NAMALWA (cell line): ENCODE measurements around the gene RAB28.
"Not testable (repeated sequence)": the region's sequence is repeated elsewhere in the genome, so short reads cannot be mapped to it uniquely, and the experiment has no call there.

Experiments used
- DNase-seq: peaks from one replicate; pipeline ENCODE4 v3.0.0-alpha.2; 2015; ENCODE audit warnings: low spot score

RAB28 gene

DNA sequence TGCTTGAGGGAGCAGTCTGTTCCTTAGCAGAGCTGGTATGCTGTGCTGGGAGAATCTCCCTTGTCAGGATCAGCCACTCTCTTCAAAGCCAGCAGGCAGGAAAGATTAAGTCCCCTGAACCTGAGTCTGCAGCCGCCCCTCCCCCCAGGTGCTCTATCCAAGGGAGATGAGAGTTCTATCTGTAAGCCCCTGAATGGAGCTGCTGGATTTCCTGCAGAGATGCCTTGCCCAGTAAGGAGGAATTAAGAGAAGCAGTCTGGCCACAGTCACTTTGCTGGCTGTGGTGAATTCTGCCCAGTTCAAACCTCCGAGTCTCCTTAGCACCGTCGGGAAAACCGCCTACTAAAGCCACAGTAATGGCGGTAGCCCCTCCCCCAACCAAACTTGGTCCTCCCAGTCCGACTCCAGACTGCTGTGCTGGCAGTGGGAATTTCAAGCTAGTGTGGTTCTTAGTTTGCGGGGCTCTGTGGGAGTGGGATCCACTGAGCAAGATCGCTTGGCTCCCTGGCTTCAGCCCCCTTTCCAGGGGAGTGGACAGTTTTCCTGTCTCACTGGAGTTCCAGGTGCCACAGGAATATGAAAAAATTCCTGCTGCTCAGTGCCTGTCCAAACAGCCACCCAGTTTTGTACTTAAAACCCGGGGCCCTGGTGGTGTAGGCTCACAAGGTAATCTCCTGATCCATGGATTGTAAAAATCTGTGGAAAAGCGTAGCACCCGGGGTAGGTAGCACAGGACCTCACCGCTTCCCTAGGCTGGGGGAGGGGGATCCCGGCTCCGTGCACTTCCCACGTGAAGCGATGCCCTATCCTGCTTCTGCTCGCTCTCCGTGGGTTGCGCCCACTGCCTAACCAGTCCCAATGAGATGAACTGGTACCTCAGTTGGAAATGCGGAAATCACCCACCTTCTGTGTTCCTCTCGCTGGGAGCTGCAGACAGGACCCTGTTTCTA lies 38.0 kb downstream of the RAB28 start:
- no peak for DNase-seq

- DNase-seq = no peak
Observed at GRCh38 chr4:13441506-13441905, 42.6 kb downstream of the RAB28 start.

- no peak for DNase-seq
Observed at GRCh38 chr4:13436962-13437361, 47.2 kb downstream of the RAB28 start.

- no peak for DNase-seq
Observed at GRCh38 chr4:13432453-13432852, 51.7 kb downstream of the RAB28 start.

DNA sequence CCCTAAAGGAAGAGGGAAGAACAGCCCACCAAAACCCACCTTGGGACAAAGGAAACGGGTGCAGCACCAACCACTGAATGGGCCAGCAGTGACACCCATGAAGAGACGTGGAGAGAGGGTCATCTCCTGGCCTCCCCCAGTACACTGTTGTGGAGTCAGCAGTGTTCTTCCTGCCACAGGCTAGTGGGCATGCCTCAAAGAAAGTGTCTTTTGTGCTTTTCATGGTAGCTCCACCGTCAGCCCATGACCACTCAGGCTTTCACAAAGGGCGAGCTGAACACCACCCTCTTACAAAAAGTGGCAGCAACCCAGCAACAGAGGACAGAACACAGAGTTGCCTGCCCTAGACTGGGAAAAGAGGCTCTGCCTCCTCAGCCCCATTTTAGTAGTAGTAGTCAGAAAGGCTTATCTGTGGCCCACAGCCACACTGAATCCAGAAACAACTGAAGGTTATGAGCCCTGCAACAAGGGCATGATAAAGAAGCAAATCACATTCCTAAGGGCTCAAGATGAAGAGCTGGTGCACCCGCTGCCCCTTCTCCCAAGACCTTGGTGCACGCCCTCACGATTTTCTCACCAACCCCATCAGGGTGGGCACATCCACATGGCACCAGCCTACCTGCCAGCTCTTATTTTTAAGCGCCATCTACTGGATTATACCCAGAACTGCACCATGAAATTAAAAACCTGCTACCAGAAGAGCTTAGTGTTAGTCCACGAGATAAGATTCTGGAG lies 53.1 kb downstream of the RAB28 start:
- peak; percentile 28 for DNase-seq

DNA sequence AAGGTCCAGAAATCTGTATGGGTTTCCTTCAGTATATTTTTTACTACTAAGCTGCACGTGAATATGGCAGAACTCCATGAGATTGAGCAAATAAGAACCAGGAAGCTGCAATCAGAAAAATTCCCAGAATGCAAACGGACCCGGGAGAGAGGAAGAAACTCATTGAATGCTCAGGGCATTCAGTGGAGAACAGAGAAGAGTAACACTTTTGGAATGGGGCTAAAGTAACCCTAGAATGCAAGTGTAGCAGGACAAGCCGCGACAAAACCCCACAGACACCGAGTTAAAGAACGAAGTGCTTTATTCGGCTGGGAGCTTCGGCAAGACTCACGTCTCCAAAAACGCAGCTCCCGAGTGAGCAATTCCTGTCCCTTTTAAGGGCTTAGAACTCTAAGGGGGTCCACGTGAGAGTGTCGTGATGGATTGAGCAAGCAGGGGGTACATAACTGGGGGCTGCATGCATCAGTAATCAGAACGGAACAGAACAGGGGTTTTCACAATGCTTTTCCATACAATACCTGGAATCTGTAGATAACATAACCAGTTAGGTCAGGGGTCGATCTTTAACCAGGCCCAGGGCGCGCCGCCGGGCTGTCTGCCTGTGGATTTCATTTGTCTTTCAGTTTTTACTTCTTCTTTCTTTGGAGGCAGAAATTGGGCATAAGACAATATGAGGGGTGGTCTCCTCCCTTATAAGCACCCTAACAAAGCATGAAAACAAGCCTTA lies 56.4 kb downstream of the RAB28 start:
- DNase-seq = no peak

GRCh38 chr4:13415068-13415785 lies 68.9 kb downstream of the RAB28 start:
- no peak for DNase-seq

DNA sequence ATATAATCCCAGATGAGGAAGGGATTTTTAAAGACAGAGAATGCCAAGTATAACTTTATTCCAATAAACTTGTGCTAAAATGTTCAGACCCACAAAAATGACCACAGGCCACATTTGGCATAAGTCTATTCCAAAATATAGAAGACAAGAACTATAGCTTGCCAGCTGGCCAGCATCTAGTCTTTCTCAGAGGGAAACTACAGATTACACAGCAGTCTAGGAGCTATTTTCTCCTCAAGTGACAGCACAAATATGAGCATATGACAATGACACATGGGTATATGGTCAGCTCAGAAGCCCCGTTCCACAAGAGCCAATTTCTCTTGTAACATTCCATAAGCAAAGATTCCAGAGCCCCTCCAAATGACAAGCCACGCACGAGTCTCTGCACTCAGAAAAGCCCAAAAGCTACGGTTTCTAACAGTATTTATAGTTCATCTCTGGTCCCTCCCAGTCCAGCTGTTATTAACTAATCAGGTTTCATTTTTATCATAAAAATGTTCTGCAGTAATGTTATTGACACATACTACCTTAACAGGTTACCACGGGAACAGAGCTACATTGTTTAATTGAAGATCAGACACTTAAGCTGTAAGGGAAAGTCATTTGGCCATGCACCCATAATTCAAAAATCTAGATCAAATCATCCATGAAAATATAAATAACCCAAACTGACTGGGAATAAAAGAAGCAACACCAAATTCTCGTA lies 70.3 kb downstream of the RAB28 start:
- no peak for DNase-seq

GRCh38 chr4:13411942-13412341 lies 72.2 kb downstream of the RAB28 start:
- no peak for DNase-seq

DNA sequence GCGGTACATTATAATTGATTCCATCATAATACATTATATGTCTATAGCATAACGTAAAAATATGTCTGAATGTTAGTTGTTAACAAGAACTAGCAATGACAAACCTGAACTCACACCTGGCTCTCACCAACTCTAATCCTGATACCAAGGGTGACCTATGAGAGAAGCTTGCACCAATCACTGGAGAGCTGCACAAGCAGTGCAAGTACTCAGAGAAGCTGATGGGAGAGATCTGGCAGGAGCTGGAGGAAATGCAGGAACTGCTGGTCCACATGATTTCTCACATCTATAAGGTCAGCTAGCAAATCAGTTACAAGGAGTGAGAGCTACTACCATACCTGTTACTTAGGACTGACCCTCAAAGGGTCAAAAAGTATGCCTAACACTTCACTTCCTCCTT lies 74.8 kb downstream of the RAB28 start:
- DNase-seq = no peak

DNA sequence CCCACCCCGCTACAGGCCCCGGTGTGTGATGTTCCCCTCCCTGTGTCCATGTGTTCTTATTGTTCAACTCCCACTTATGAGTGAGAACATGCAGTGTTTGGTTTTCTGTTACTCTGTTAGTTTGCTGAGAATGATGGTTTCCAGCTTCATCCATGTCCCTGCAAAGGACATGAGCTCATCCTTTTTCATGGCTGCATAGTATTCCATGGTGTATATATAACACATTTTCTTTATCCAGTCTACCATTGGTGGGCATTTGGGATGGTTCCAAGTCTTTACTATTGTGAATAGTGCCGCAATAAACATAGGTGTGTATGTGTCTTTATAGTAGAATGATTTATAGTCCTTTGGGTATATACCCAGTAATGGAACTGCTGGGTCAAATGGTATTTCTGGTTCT lies 78.0 kb downstream of the RAB28 start:
- not testable (repeated sequence) for DNase-seq

- DNase-seq = no peak
Observed at GRCh38 chr4:13403833-13404232, 80.3 kb downstream of the RAB28 start.

GRCh38 chr4:13403326-13403725 lies 80.8 kb downstream of the RAB28 start:
- DNase-seq = no peak

- no peak for DNase-seq
Observed at GRCh38 chr4:13399257-13399656, 84.9 kb downstream of the RAB28 start.

GRCh38 chr4:13396161-13396560 lies 88.0 kb downstream of the RAB28 start:
- DNase-seq = no peak

DNA sequence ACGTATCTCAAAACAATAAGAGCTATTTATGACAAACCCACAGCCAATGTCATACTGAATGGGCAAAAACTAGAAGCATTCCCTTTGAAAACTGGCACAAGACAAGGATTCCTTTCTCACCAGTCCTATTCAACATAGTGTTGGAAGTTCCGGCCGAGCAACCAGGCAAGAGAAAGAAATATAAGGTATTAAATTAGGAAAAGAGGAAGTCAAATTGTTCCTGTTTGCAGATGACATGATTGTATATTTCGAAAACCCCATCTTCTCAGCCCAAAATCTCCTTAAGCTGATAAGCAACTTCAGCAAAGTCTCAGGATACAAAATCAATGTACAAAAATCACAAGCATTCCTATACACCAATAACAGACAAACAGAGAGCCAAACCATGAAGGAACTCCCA lies 94.2 kb downstream of the RAB28 start:
- not testable (repeated sequence) for DNase-seq

- DNase-seq = peak; percentile 57
Observed at GRCh38 chr4:13386405-13387107, 97.6 kb downstream of the RAB28 start.

GRCh38 chr4:13384055-13384454 lies 100.1 kb downstream of the RAB28 start:
- no peak for DNase-seq

DNA sequence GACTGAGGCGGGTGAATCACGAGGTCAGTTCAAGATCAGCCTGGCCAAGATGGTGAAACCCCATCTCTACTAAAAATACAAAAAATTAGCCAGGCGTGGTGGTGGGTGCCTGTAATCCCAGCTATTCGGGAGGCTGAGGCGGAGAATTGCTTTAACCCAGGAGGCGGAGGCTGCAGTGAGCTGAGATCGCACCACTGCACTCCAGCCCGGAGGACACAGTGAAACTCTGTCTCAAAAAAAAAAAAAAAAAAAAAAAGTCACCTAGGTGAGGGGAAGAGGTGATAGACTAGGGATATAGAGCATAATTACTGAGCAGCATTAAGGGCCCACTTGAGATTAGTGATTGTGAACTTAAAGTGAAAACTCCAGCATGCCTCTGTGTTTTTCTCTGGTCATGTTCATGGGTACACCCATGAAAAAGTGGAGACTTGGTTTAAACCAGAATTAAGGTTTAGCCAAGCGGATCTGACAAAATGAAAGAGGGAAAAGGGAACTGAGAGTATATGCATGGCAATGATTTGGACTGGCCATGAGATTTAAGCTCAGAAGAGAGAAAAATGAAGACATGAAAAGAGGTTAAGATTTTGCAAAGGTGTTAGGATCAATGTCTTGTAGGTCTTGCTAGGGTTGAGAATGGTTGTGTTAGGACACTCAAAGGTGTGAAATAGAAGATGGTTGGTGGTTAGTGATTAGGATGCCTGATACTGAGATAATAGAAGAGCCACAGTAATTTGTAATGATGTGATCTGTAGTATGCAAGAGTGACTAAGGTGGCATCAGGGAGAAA lies 105.0 kb downstream of the RAB28 start:
- DNase-seq = peak; percentile 17

GRCh38 chr4:13371048-13371447 lies 113.1 kb downstream of the RAB28 start:
- DNase-seq = no peak
